PC-3 (cell line): ENCODE measurements around the gene NCEH1. TPM values are rescaled to one million over a fixed set of nuclear protein-coding genes. Genes with fewer than 3 reads are reported as not detected.
A peak's percentile ranks its signal among the peaks of the same experiment; 100 is the strongest.
"Not testable (repeated sequence)": the region's sequence is repeated elsewhere in the genome, so short reads cannot be mapped to it uniquely, and the experiment has no call there.

ENCODE experiments used
- ATAC-seq: fragments of 200-7000 bp; cut with Tn5 transposase; 2 replicates; pipeline ENCODE4 v1.9.1; 2020; ENCODE audit warnings: mild to moderate bottlenecking, moderate library complexity
- BruUV-seq: library from RNA; stranded (reverse); fragments of 400-500 nt; replicated peaks from 2 replicates; lab custom pipeline; 2021; lab: Mats Ljungman, UMichigan
- CTCF ChIA-PET: fragments of 300-600 bp; sonication (Branson Sonifier 250); formaldehyde crosslinking; loops from one replicate; lab custom pipeline; 2022; ENCODE audit warnings: antibody characterized with exemption; lab: Charles Lee
- POLR2A ChIA-PET: fragments of 300-600 bp; sonication (Branson Sonifier 250); formaldehyde crosslinking; loops from one replicate; lab custom pipeline; 2022; ENCODE audit warnings: antibody characterized with exemption; ENCODE audit not compliant: unreplicated experiment; lab: Charles Lee
- DNase-seq: peaks from one replicate; pipeline ENCODE4 v3.0.0-alpha.2; 2015
- H2AFZ ChIP-seq: fragments of 300-600 bp; sonication (generic); 2 replicates; pipeline ENCODE4 v1.6.0; 2016; ENCODE audit warnings: antibody characterized with exemption, low read length
- H3F3A ChIP-seq: fragments of 300-600 bp; sonication (generic); one replicate; pipeline ENCODE4 v1.6.0; 2017; ENCODE audit warnings: antibody characterized with exemption, low read length, control low read depth, mild to moderate bottlenecking; ENCODE audit not compliant: unreplicated experiment
- H3K27ac ChIP-seq: fragments of 300-600 bp; sonication (generic); 2 replicates; pipeline ENCODE4 v1.5.1; 2016; ENCODE audit warnings: mild to moderate bottlenecking, low read length
- H3K27me3 ChIP-seq: fragments of 300-600 bp; sonication (generic); 2 replicates; pipeline ENCODE4 v1.6.1; 2016; ENCODE audit warnings: low read length, mixed read lengths
- H3K36me3 ChIP-seq: fragments of 300-600 bp; sonication (generic); 2 replicates; pipeline ENCODE4 v1.6.1; 2016; ENCODE audit warnings: low read depth, mixed run types, low read length, mixed read lengths
- H3K4me1 ChIP-seq: fragments of 300-600 bp; sonication (generic); 2 replicates; pipeline ENCODE4 v1.5.1; 2016; ENCODE audit warnings: low read length; ENCODE audit not compliant: insufficient read depth
- H3K4me2 ChIP-seq: fragments of 300-600 bp; sonication (generic); 2 replicates; pipeline ENCODE4 v1.6.0; 2016; ENCODE audit warnings: low read length
- H3K4me3 ChIP-seq: fragments of 300-600 bp; sonication (generic); 2 replicates; pipeline ENCODE4 v1.5.1; 2016; ENCODE audit warnings: mild to moderate bottlenecking, low read length, mixed read lengths
- H3K79me2 ChIP-seq: fragments of 300-600 bp; sonication (generic); 2 replicates; pipeline ENCODE4 v1.6.1; 2017; ENCODE audit warnings: low read length, mixed read lengths
- H3K9ac ChIP-seq: fragments of 300-600 bp; sonication (generic); 2 replicates; pipeline ENCODE4 v1.6.0; 2016; ENCODE audit warnings: mild to moderate bottlenecking, low read length
- H3K9me2 ChIP-seq: fragments of 300-600 bp; sonication (generic); replicated peaks from 2 replicates; pipeline ENCODE4 v1.6.1; 2016; ENCODE audit warnings: mixed run types, low read length, mixed read lengths
- H3K9me3 ChIP-seq: fragments of 300-600 bp; sonication (generic); 2 replicates; pipeline ENCODE4 v1.6.1; 2016; ENCODE audit warnings: low read length, mixed read lengths
- H4K20me1 ChIP-seq: fragments of 300-600 bp; sonication (generic); 2 replicates; pipeline ENCODE4 v1.6.1; 2016; ENCODE audit warnings: low read length, mixed read lengths
- EZH2 ChIP-seq: fragments of 300-600 bp; sonication (generic); IDR thresholded peaks from one replicate; pipeline ENCODE4 v1.6.1; 2017; ENCODE audit warnings: antibody characterized with exemption, mild to moderate bottlenecking, low read length; ENCODE audit not compliant: unreplicated experiment
- EZH2phosphoT487 ChIP-seq: fragments of 300-600 bp; sonication (generic); IDR thresholded peaks from 2 replicates; pipeline ENCODE4 v1.6.1; 2018; ENCODE audit warnings: mild to moderate bottlenecking, antibody characterized with exemption, low read length, borderline replicate concordance
- intact Hi-C: fragments of 100-400 bp; cut with micrococcal nuclease; formaldehyde crosslinking; loops from 2 replicates; pipeline ENCODE4 v1.9.0; 2023
- total RNA-seq: library from RNA; depleted of rRNA; stranded (reverse); fragments of >200 nt; gene quantifications from 2 replicates; pipeline ENCODE4 v1.2.3, GENCODE V29; 2014
- TF ChIP-seq, protein P1 (sequence below): fragments of 300-600 bp; sonication (generic); conservative IDR thresholded peaks from 2 replicates; pipeline ENCODE4 v1.5.1; 2017; ENCODE audit warnings: antibody characterized with exemption, low read depth, mild to moderate bottlenecking, low read length

The NCEH1 gene
- total RNA-seq, 1 experiment from 2014 or later, result 28.2 TPM

GRCh38 chr3:172666873-172667694 lies 43.8 kb downstream of the NCEH1 start:
- peaks cover under 1% of the 10 kb centered on the region; the same call in 1 of the 2 replicates for H4K20me1 ChIP-seq
- no peaks in the 10 kb centered on the region for H3K4me1 ChIP-seq
- CTCF ChIA-PET, result interaction anchor here (0.5 to 0.9 kb wide), 9 partner anchors 14 to 1220 kb away, joined by 3 to 7 read pairs (median 3); partner anchors contain the start of gene ECT2
- TF ChIP-seq EZH2 (no peak), EZH2phosphoT487 (no peak)
- TF ChIP-seq, protein P1, sequence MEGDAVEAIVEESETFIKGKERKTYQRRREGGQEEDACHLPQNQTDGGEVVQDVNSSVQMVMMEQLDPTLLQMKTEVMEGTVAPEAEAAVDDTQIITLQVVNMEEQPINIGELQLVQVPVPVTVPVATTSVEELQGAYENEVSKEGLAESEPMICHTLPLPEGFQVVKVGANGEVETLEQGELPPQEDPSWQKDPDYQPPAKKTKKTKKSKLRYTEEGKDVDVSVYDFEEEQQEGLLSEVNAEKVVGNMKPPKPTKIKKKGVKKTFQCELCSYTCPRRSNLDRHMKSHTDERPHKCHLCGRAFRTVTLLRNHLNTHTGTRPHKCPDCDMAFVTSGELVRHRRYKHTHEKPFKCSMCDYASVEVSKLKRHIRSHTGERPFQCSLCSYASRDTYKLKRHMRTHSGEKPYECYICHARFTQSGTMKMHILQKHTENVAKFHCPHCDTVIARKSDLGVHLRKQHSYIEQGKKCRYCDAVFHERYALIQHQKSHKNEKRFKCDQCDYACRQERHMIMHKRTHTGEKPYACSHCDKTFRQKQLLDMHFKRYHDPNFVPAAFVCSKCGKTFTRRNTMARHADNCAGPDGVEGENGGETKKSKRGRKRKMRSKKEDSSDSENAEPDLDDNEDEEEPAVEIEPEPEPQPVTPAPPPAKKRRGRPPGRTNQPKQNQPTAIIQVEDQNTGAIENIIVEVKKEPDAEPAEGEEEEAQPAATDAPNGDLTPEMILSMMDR, result peak; percentile 93
- H2AFZ ChIP-seq, result no peak overlapping the region
- POLR2A ChIA-PET, result interaction anchor here (0.6 kb wide), 4 partner anchors 39 to 111 kb away, joined by 3 to 19 read pairs (median 4); no protein-coding TSS in a partner anchor
- H3K9ac ChIP-seq, result no peak overlapping the region
- H3K4me2 ChIP-seq, result no peak overlapping the region; the same call in 1 of the 2 replicates
- no peaks in the 10 kb centered on the region for H3F3A ChIP-seq
- no TSS peak for BruUV-seq
- H3K27ac ChIP-seq, result no peak overlapping the region
- ATAC-seq (peak; percentile 100), DNase-seq (peak; percentile 95)
- 0 out of 2 replicates have a peak, but pooled peaks cover 3% of the 10 kb centered on the region for H3K36me3 ChIP-seq
- H3K79me2 ChIP-seq, result peaks cover 32% of the 10 kb centered on the region
- intact Hi-C loops, result loop anchor here (1.0 to 2.0 kb wide), 4 partner anchors 44 to 334 kb away; no protein-coding TSS in a partner anchor
- H3K27me3 ChIP-seq, result no peaks in the 10 kb centered on the region
- no peaks in the 10 kb centered on the region for H3K9me2 ChIP-seq
- H3K9me3 ChIP-seq, result no peaks in the 10 kb centered on the region
- no peak overlapping the region for H3K4me3 ChIP-seq

DNA sequence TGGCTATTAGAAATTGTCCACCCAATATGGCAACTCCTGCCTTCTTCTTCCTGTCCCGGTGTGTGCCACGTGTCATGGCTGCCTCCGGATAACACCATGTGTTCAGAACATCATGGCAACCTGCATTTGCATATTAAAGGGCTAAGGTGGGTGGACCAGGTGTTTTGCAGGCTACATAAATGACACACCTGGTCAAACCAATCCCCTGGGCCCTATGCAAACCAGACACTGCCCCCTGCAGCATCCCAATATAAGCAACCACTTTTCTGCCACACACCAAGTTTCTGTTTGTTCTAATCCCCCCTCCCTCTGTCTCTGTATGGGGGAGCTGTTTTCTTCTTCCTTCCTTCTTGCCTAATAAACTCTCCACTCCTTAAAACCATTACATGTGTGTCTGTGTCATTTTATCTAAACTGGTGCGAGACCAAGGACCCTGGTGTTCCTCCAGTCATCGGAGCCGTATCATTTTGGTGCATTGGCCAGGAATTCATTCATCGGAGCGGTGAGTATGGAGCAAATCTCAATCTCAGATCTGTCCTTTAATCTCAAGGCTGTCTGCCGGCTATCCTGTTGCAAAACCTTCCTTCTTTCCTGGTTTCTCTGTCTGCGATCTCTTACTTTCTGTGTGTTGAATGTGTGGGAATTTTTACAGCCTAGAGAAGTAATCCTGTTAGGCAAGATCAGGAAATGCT lies 44.5 kb downstream of the NCEH1 start:
- ATAC-seq, result no peak
- H3K9me3 ChIP-seq, result no peaks in the 10 kb centered on the region
- 0 out of 2 replicates have a peak, but pooled peaks cover 3% of the 10 kb centered on the region for H3K36me3 ChIP-seq
- no peak overlapping the region for H3K27ac ChIP-seq
- CTCF ChIA-PET, result interaction anchor here (0.6 to 0.9 kb wide), 4 partner anchors 13 to 1219 kb away, joined by 3 to 7 read pairs (median 3); no protein-coding TSS in a partner anchor
- no peak overlapping the region; the same call in 1 of the 2 replicates for H3K4me2 ChIP-seq
- no peaks in the 10 kb centered on the region for H3K27me3 ChIP-seq
- no peak overlapping the region for H2AFZ ChIP-seq
- H3K4me1 ChIP-seq, result no peaks in the 10 kb centered on the region
- peaks cover 25% of the 10 kb centered on the region for H3K79me2 ChIP-seq
- POLR2A ChIA-PET, result interaction anchor here (0.6 kb wide), 2 partner anchors 45 to 112 kb away, joined by 3 to 19 read pairs; no protein-coding TSS in a partner anchor
- H4K20me1 ChIP-seq, result no peaks in the 10 kb centered on the region; the same call in 1 of the 2 replicates
- no peak overlapping the region for H3K9ac ChIP-seq
- TF ChIP-seq EZH2 (no peak), EZH2phosphoT487 (no peak)
- TF ChIP-seq, protein P1, result no peak
- H3F3A ChIP-seq, result no peaks in the 10 kb centered on the region
- no peak overlapping the region for H3K4me3 ChIP-seq
- H3K9me2 ChIP-seq, result no peaks in the 10 kb centered on the region
- intact Hi-C loops, result loop anchor here (1.0 to 2.0 kb wide), 4 partner anchors 43 to 334 kb away; no protein-coding TSS in a partner anchor
- no TSS peak for BruUV-seq
- DNase-seq, result no peak

- not testable (repeated sequence) for DNase-seq, H3K4me1 ChIP-seq
These were observed 45.4 kb downstream of the NCEH1 start for GRCh38 chr3:172665510-172665909.

GRCh38 chr3:172660421-172660820 lies 50.4 kb downstream of the NCEH1 start:
- not testable (repeated sequence) for BruUV-seq

More at GRCh38 chr3:172665510-172665909, 45.4 kb downstream of the NCEH1 start:
- POLR2A ChIA-PET, ATAC-seq, H3K27ac ChIP-seq, H3K4me3 ChIP-seq, H4K20me1 ChIP-seq, H3K27me3 ChIP-seq, CTCF ChIA-PET, H3K9ac ChIP-seq, intact Hi-C loops, H2AFZ ChIP-seq, H3K36me3 ChIP-seq, H3F3A ChIP-seq, BruUV-seq, H3K4me2 ChIP-seq, H3K9me2 ChIP-seq, H3K9me3 ChIP-seq: not testable (repeated sequence)
- H3K79me2 ChIP-seq, result peaks cover 21% of the 10 kb centered on the region

More at GRCh38 chr3:172660421-172660820, 50.4 kb downstream of the NCEH1 start:
- Histone ChIP-seq H3K4me1 (peaks cover 15% of the 10 kb centered on the region), H3K79me2 (peaks cover 28% of the 10 kb centered on the region)
- H4K20me1 ChIP-seq, H2AFZ ChIP-seq, intact Hi-C loops, H3K27me3 ChIP-seq, POLR2A ChIA-PET, ATAC-seq, H3K9me3 ChIP-seq, CTCF ChIA-PET, H3K9me2 ChIP-seq, H3K4me3 ChIP-seq, H3K27ac ChIP-seq, H3K9ac ChIP-seq, H3K4me2 ChIP-seq, DNase-seq, H3F3A ChIP-seq, H3K36me3 ChIP-seq: not testable (repeated sequence)
